Fibroblast of lung (primary cell): ENCODE results near the gene SFT2D1.

Source experiments
- EZH2 ChIP-seq: IDR thresholded peaks from 2 replicates; pipeline ENCODE4 v1.5.1; 2012; ENCODE audit warnings: low read length, control low read depth, mild to moderate bottlenecking; ENCODE audit errors: missing control alignments
- TF ChIP-seq, protein P1 (sequence below), 2 donors: IDR thresholded peaks in 1 of 2; conservative IDR thresholded peaks in 1 of 2; 1 replicate in 1 of 2; 2 replicates in 1 of 2; pipeline ENCODE4 v1.5.1; 2011 to 2012; ENCODE audit warnings: low read length in 2 of 2, control low read depth in 1 of 2, inconsistent platforms in 1 of 2, low read depth in 1 of 2, mild to moderate bottlenecking in 1 of 2

- TF ChIP-seq, protein P1, sequence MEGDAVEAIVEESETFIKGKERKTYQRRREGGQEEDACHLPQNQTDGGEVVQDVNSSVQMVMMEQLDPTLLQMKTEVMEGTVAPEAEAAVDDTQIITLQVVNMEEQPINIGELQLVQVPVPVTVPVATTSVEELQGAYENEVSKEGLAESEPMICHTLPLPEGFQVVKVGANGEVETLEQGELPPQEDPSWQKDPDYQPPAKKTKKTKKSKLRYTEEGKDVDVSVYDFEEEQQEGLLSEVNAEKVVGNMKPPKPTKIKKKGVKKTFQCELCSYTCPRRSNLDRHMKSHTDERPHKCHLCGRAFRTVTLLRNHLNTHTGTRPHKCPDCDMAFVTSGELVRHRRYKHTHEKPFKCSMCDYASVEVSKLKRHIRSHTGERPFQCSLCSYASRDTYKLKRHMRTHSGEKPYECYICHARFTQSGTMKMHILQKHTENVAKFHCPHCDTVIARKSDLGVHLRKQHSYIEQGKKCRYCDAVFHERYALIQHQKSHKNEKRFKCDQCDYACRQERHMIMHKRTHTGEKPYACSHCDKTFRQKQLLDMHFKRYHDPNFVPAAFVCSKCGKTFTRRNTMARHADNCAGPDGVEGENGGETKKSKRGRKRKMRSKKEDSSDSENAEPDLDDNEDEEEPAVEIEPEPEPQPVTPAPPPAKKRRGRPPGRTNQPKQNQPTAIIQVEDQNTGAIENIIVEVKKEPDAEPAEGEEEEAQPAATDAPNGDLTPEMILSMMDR (conservative IDR thresholded peaks at IDR 0.05 in 1 of 2, IDR thresholded peaks at IDR 0.05 in 1 of 2; ENCODE audit: low read depth in 1 of 2, low read length in 2 of 2) = no peak
- no peak for TF ChIP-seq EZH2
Observed at GRCh38 chr6:166274163-166274562, 68.2 kb downstream of the SFT2D1 start.
